ENCODE results near the gene CAVIN4. TPM values are rescaled to one million over a fixed set of nuclear protein-coding genes. Genes with fewer than 3 reads are reported as not detected.

The CAVIN4 gene
- total RNA-seq, 2 donors from 2014 or later, result 0.21 to 0.27 TPM

GRCh38 chr9:100581081-100581480 is 3.2 kb downstream of the CAVIN4 start:
- DNase-seq (ENCODE audit: low spot score) (no peak), ATAC-seq (ENCODE audit: insufficient number of reproducible peaks, low FRiP score, low read depth) (no peak)
- no peak overlapping the region for H3K27ac ChIP-seq
- H3K9me3 ChIP-seq, result no peaks in the 10 kb centered on the region
- H3K4me3 ChIP-seq, result no peak overlapping the region
- no peaks in the 10 kb centered on the region for H3K27me3 ChIP-seq (replicated peaks; ENCODE audit: insufficient read depth)
- H3K4me1 ChIP-seq (ENCODE audit: control insufficient read depth in 1 of 2, low read depth in 2 of 2), result peaks cover 12 to 13% of the 10 kb centered on the region in 2 donors
- no peak for TF ChIP-seq CTCF (IDR thresholded peaks at IDR 0.05)
- no peaks in the 10 kb centered on the region for H3K36me3 ChIP-seq

- no peaks in the 10 kb centered on the region for H3K27me3 ChIP-seq (replicated peaks; ENCODE audit: insufficient read depth)
- no peaks in the 10 kb centered on the region for H3K36me3 ChIP-seq
- ATAC-seq (ENCODE audit: insufficient number of reproducible peaks, low FRiP score, low read depth), result no peak
- H3K4me1 ChIP-seq (ENCODE audit: control insufficient read depth in 1 of 2, low read depth in 2 of 2), result peaks cover 12 to 13% of the 10 kb centered on the region in 2 donors
- no peaks in the 10 kb centered on the region for H3K9me3 ChIP-seq
- no peak for DNase-seq (ENCODE audit: low spot score)
- H3K4me3 ChIP-seq, result no peak overlapping the region
- H3K27ac ChIP-seq, result no peak overlapping the region
- no peak for TF ChIP-seq CTCF (IDR thresholded peaks at IDR 0.05)
Observed at GRCh38 chr9:100581661-100582060, 3.8 kb downstream of the CAVIN4 start.

GRCh38 chr9:100583014-100583802 is 5.3 kb downstream of the CAVIN4 start:
- TF ChIP-seq CTCF (IDR thresholded peaks at IDR 0.05), result no peak
- H3K27me3 ChIP-seq (replicated peaks; ENCODE audit: insufficient read depth), result no peaks in the 10 kb centered on the region
- no peak overlapping the region for H3K27ac ChIP-seq
- ATAC-seq (ENCODE audit: insufficient number of reproducible peaks, low FRiP score, low read depth), result no peak
- DNase-seq (ENCODE audit: low spot score), result no peak
- H3K36me3 ChIP-seq, result no peaks in the 10 kb centered on the region
- peaks cover 12 to 13% of the 10 kb centered on the region in 2 donors for H3K4me1 ChIP-seq (ENCODE audit: control insufficient read depth in 1 of 2, low read depth in 2 of 2)
- no peak overlapping the region for H3K4me3 ChIP-seq
- no peaks in the 10 kb centered on the region for H3K9me3 ChIP-seq

GRCh38 chr9:100584951-100585350 is 7.1 kb downstream of the CAVIN4 start:
- Histone ChIP-seq H3K9me3 (no peaks in the 10 kb centered on the region), H3K27me3 (replicated peaks; ENCODE audit: insufficient read depth) (no peaks in the 10 kb centered on the region), H3K27ac (no peak overlapping the region), H3K4me1 (ENCODE audit: control insufficient read depth in 1 of 2, low read depth in 2 of 2) (peaks cover 7 to 9% of the 10 kb centered on the region in 2 donors), H3K36me3 (no peaks in the 10 kb centered on the region), H3K4me3 (no peak overlapping the region)
- ATAC-seq (ENCODE audit: insufficient number of reproducible peaks, low FRiP score, low read depth), result no peak
- TF ChIP-seq CTCF (IDR thresholded peaks at IDR 0.05), result no peak
- DNase-seq (ENCODE audit: low spot score), result no peak

GRCh38 chr9:100586093-100586492 is 8.2 kb downstream of the CAVIN4 start:
- TF ChIP-seq CTCF (IDR thresholded peaks at IDR 0.05), result no peak
- no peak for DNase-seq (ENCODE audit: low spot score)
- no peak overlapping the region for H3K27ac ChIP-seq
- H3K4me1 ChIP-seq (ENCODE audit: control insufficient read depth in 1 of 2, low read depth in 2 of 2), result peaks cover 0 to 4% of the 10 kb centered on the region in 2 donors
- ATAC-seq (ENCODE audit: insufficient number of reproducible peaks, low FRiP score, low read depth), result no peak
- no peaks in the 10 kb centered on the region for H3K36me3 ChIP-seq
- H3K9me3 ChIP-seq, result no peaks in the 10 kb centered on the region
- H3K4me3 ChIP-seq, result no peak overlapping the region
- no peaks in the 10 kb centered on the region for H3K27me3 ChIP-seq (replicated peaks; ENCODE audit: insufficient read depth)
